IPS DF 19.7 (cell line): Measurements from ENCODE around the gene CAVIN3.

Experiments used
- DNase-seq: peaks from one replicate; pipeline ENCODE4 v3.0.0-alpha.2; 2013; ENCODE audit warnings: low read depth, low spot score

The CAVIN3 gene

DNA sequence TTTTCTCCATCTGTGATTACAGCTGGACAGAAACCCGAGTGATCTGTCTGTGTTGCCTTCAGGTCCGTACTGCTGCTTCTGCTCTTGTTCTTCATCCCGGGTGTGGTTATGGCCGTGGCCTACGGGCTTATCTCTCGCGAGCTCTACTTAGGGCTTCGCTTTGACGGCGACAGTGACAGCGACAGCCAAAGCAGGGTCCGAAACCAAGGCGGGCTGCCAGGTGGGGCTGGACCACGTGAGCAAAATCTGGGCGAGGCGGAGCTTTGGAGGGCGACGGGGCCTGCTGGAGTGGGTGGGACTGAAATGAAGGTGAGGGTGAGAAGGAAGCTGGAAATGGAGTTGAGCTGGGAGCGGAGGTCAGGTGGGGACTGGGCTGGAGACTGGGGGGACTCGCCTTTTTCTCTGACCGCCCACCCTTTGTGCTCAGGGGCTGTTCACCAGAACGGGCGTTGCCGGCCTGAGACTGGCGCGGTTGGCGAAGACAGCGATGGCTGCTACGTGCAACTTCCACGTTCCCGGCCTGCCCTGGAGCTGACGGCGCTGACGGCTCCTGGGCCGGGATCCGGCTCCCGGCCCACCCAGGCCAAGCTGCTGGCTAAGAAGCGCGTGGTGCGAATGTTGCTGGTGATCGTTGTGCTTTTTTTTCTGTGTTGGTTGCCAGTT lies 49.6 kb downstream of the CAVIN3 start:
- no peak for DNase-seq

DNA sequence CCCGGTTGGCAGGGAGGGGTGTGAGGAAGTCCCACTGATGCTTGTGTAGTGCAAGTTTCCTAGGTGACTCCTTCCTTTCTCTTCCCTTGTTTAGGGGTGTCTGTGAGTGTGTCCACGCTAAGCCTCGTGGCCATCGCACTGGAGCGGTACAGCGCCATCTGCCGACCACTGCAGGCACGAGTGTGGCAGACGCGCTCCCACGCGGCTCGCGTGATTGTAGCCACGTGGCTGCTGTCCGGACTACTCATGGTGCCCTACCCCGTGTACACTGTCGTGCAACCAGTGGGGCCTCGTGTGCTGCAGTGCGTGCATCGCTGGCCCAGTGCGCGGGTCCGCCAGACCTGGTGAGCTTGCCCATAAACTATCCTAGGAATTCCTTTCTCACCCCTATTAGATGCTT lies 50.3 kb downstream of the CAVIN3 start:
- DNase-seq = no peak
